UCSD-AML1 (cell line): Measurements from ENCODE around the gene PEX26.
"Not testable (repeated sequence)": the region's sequence is repeated elsewhere in the genome, so short reads cannot be mapped to it uniquely, and the experiment has no call there.

Source experiments
- DNase-seq: peaks from one replicate; lab custom pipeline; 2025; ENCODE audit not compliant: unreplicated experiment; lab: John Stamatoyannopoulos, UW

The PEX26 gene

DNA sequence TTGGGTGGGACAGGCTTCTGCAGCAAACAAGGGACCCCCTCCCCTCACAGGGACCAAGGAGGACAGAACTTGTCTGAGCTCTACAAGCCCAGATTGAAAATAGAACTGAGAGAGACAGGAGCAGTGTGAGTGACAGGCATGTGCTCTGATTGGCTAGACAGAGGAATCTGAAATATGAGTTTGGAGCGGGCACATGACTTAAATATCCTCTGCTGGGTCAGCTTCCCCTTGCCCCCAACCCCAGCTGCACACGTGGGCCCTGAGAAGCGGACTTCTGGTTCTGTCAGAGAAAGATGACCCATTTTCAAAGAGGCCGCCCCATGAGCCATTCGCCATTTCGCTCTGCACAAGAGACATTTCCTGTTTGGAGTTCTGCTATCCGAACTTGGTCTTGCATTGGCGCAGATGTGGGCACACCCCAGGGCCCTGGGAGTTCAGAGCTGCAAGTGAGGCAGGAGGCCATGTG is 38.1 kb downstream of the PEX26 start:
- no peak for DNase-seq

- DNase-seq, result no peak
These were observed 38.8 kb downstream of the PEX26 start for GRCh38 chr22:18116634-18117033.

GRCh38 chr22:18118345-18118915 is 40.6 kb downstream of the PEX26 start:
- no peak for DNase-seq

DNA sequence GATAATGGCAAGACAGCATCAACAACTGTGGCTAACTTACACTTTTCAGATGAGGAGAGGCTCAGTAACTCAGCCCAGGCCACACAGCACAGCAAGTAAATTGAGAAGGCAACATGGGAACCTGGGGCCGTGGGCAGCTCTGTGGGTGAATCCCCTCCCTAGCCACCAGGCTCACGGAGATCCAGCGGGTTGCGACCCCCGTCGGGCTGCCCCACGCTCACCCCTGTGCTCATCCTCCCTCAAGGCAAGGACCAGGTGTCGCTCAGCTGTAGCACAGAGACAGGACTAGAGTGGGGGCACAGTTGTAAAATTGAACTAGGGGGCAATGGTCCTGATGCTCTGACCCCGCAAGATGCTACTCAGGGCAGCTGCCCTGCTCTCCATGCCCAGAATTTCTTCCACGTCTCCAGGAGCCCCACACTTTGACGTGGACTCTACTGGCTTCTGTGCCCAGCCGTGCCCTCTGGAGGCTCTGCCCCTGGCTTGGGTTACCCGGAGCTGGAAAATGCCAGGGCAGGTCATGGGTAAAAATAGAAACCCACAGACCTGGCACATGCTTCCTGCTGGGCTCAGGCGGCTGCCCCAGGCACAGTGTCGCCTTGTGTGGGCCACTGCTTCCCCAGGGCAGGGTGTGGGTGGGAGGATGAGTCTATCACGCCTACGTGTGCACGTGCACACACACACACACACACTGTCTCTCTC is 41.8 kb downstream of the PEX26 start:
- peak; percentile 51 for DNase-seq

DNA sequence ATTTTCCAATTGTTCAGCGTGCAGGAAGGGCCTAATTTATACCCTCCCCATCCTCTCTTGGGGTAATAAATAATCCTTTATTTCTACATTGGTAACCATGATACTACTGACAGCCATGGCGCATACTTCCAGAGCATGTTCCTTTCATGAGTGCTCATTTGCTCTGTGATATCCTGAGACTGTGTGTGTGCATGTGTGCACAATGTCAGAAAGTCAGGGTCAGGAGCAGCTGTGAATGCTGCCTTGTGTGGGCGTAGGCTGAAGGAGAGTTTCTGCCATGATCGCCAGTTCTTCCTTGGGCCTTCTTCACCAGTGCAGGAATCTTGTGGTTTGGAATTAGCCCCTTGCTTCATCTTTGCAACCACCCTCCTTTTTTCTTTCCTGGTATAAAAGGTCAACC is 43.1 kb downstream of the PEX26 start:
- no peak for DNase-seq

DNA sequence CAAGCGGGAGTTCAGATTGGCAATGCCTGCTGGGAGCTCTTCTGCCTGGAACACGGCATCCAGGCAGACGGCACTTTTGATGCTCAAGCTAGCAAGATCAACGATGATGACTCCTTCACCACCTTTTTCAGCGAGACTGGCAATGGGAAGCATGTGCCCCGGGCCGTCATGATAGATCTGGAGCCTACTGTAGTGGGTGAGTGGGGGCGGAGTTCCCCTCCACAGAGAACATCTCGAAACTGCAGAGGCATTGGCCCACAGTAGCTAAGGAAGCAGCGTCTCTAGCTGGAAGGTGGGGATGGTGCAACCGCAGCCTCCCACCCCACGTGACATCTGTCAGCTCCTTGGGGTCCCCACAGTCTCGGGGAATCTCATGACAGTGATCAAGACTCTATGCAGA is 43.7 kb downstream of the PEX26 start:
- no peak for DNase-seq

GRCh38 chr22:18121954-18122554 is 44.3 kb downstream of the PEX26 start:
- DNase-seq, result no peak

GRCh38 chr22:18123476-18124025 is 45.8 kb downstream of the PEX26 start:
- not testable (repeated sequence) for DNase-seq

GRCh38 chr22:18126606-18127005 is 48.8 kb downstream of the PEX26 start:
- no peak for DNase-seq

GRCh38 chr22:18130018-18130417 is 52.2 kb downstream of the PEX26 start:
- DNase-seq, result no peak

DNA sequence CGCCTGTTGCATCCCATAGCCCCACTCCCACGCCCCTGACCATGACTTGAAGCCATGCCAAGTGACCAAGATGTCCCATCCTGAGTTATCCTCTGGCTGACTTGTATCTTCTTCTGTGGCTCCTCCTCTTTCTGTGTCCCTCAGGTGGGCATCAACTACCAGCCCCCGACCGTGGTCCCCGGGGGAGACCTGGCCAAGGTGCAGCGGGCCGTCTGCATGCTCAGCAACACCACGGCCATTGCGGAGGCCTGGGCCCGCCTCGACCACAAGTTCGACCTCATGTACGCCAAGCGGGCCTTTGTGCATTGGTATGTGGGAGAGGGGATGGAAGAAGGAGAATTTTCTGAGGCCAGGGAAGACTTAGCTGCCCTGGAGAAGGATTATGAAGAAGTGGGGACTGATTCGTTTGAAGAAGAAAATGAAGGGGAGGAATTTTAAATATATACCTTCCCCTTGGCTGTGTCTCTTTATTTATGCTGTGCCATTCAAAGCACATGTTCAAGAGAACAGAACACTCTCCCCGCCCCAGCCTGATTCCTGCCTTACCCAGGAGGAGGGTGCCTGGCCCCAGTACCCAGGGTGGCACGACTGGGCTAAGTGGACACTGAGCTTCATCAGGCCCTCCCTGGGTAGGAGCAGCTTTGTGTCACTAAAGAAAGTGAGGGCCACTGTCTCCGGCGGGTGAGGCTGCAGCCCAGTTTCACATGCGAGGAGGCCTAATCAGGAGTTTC is 53.1 kb downstream of the PEX26 start:
- no peak for DNase-seq

DNA sequence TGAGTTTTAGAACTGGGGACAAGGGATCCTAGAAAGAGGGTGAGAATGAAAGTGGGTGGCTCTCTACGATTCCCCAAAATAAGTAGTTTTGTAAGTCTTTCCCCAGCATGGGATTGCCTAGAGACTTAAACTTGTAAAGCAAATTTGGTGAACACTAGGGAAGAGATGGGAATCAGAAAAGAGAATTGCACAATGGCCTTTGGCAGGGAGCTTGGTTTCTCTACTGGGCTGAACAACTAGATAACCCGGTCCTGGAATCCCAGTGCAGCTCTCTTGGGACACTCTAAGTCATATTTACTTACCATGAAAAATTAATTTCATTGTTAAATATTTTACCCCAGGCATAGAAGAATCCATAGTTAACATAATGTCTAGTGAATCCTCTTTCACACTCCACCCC is 55.7 kb downstream of the PEX26 start:
- no peak for DNase-seq

- no peak for DNase-seq
These were observed 59.0 kb downstream of the PEX26 start for GRCh38 chr22:18136563-18137320.

GRCh38 chr22:18141004-18141403 is 63.2 kb downstream of the PEX26 start:
- not testable (repeated sequence) for DNase-seq

DNA sequence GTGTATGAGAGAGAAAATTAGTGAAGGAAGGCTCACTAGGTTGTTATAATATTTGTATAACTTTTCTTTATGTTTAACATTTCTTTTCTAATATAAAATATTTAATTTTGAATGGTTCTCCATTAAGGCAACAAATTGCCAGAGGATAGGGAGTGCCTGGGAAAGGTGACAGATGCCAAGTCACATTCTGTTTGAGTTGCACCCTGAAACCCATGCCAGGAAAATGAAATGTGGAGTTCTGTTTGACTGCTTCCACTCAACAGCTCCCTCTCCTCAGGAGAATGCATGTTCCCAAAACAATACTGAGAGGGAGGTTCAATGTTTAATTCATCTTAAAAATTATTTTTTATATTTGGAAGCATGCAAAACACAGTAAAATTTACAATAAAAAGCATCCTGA is 66.3 kb downstream of the PEX26 start:
- DNase-seq, result no peak

DNA sequence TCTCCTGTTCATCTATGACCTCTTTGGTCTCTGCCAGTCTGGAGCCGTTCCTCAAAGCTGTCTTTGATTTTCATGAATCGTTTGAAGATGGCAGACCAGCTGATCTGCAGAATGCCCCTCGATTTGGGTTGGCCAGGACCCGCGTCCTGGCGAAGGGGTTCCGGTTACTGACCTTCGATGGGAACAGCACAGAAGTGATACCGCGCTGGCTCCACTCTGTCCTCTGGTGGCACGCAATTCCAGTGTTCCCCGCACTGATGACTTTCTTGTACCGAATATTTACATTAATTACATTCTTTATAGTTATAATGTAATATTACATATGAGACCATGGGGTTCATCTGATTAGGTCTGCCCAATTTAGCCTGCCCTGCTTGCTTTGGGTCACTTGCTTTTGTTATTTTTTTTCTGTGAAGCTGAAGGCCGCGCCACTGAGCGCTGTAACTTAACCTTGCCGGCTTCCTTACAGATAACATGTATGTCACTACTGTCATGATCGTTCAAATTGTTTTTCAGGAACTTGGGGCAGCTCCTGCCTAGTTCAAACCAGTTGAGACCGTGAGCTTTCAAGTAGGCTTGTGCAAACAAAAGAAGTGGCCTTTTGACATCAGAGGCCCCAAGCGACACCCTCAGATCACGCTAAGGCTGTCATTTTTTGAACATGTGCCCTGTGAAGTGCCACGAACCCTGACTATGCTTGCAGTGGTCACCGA is 68.0 kb downstream of the PEX26 start:
- DNase-seq, result no peak

- DNase-seq, result no peak
These were observed 68.6 kb downstream of the PEX26 start for GRCh38 chr22:18146389-18146753.

GRCh38 chr22:18147791-18148190 is 70.0 kb downstream of the PEX26 start:
- DNase-seq, result no peak

DNA sequence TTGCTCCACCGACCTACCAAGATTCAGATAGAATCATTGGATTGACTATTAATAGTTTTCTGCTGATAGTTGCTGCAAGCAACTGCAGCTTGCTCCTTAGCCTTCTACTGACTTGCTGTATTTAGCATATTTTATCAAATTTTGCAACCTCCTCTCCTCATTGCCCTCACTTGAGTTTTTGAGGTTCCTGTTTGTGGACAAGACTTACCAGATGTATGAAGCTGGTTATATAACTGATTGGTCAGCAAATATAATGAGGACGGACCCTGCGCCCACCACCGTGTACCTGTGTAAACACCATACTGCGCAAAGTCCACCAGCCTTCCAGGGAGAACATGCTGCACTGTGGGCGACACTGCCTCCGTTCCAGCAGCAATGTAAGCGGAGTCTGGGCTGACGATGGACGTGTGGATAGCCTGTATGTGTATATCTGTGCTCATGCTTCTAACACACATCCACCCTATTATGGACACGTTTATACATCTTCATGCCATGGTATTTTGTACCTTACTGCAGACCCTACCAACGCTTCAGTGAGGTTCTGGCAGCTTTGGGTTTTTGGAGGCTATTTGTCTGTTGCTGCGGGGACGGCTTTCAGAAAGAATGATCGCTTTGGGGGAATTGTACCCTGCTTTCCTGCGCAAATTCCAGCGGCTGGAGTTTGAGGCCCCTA is 70.6 kb downstream of the PEX26 start:
- no peak for DNase-seq

DNA sequence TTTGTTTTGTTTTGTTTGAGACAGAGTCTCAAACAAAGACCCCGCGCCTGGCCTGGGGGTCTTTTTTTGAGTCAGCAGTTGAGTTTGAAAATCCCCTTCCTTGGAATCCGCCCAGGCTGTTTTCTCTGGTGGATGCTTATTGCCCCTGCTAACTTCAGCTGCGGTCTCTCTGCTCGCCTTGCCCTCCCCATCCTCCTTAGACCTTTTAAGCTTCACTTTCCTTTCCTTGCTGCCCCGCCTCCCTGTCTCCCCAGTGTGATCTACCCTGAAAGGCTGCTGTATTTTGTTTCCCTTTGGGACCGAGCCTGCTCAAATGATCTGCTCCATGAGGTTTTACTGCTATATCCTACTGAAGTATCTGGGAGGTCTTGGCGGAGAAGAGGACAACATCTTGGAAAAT is 74.7 kb downstream of the PEX26 start:
- no peak for DNase-seq
